GM20000 (cell line): ENCODE results near the gene CARD19.

Source experiments
- DNase-seq: peaks from one replicate; pipeline ENCODE4 v3.0.0; 2012; ENCODE audit warnings: low spot score
- CTCF ChIP-seq: IDR thresholded peaks from 2 replicates; pipeline ENCODE4 v1.5.1; 2012; ENCODE audit warnings: mild to moderate bottlenecking, control low read depth; ENCODE audit errors: extremely low read depth, missing control alignments

Gene CARD19

GRCh38 chr9:93094658-93095204 lies 1.3 kb upstream of the CARD19 start:
- no peak for TF ChIP-seq CTCF
- DNase-seq, result peak; percentile 51

- DNase-seq, result peak; percentile 99
- no peak for TF ChIP-seq CTCF
Observed at GRCh38 chr9:93095205-93096130, 549 bp upstream of the CARD19 start.

- no peak for DNase-seq
- TF ChIP-seq CTCF, result no peak
Observed at GRCh38 chr9:93096811-93097382, 880 bp downstream of the CARD19 start.

GRCh38 chr9:93097511-93098201 lies 1.6 kb downstream of the CARD19 start:
- DNase-seq, result no peak
- TF ChIP-seq CTCF, result no peak

GRCh38 chr9:93098236-93098946 lies 2.4 kb downstream of the CARD19 start:
- DNase-seq, result no peak
- TF ChIP-seq CTCF, result no peak

GRCh38 chr9:93099551-93100275 lies 3.7 kb downstream of the CARD19 start:
- no peak for DNase-seq
- TF ChIP-seq CTCF, result no peak
